Activated CD4-positive, alpha-beta T cell treated with anti-CD3 and anti-CD28 coated beads for 36 hours (primary cell): Measurements from ENCODE around the gene MRPS10. TPM values are rescaled to one million over a fixed set of nuclear protein-coding genes. Genes with fewer than 3 reads are reported as not detected.

ENCODE experiments used
- ATAC-seq: fragments of 200-7000 bp; cut with Tn5 transposase; one replicate; pipeline ENCODE4 v1.10.0; 2021; ENCODE audit warnings: mild to moderate bottlenecking, moderate library complexity
- CTCF ChIA-PET: fragments of 350-600 bp; sonication (Branson Sonifier 250); formaldehyde crosslinking; loops from one replicate; lab custom pipeline; 2021; ENCODE audit warnings: antibody characterized with exemption; lab: Charles Lee
- POLR2A ChIA-PET: fragments of 350-600 bp; sonication (Branson Sonifier 250); formaldehyde crosslinking; loops from one replicate; lab custom pipeline; 2021; ENCODE audit warnings: antibody characterized with exemption, inconsistent platforms; lab: Charles Lee
- DNase-seq: peaks from one replicate; pipeline ENCODE4 v3.0.0-alpha.2; 2020
- H3K27ac Mint-ChIP-seq: one replicate; pipeline ENCODE4 v1.8.0; 2021; ENCODE audit warnings: mixed read lengths
- H3K27me3 Mint-ChIP-seq: one replicate; pipeline ENCODE4 v1.8.0; 2021; ENCODE audit warnings: mixed read lengths
- H3K36me3 Mint-ChIP-seq: one replicate; pipeline ENCODE4 v1.8.0; 2021; ENCODE audit warnings: low read depth, mixed read lengths
- H3K4me1 Mint-ChIP-seq: one replicate; pipeline ENCODE4 v1.8.0; 2021; ENCODE audit warnings: mixed read lengths
- H3K4me3 Mint-ChIP-seq: one replicate; pipeline ENCODE4 v1.8.0; 2021; ENCODE audit warnings: mild to moderate bottlenecking, moderate library complexity, mixed read lengths
- H3K9me3 Mint-ChIP-seq: one replicate; pipeline ENCODE4 v1.8.0; 2021; ENCODE audit warnings: low read depth, mixed read lengths
- intact Hi-C, 2 experiments: fragments of 100-400 bp; cut with DNase I in 1 of 2; cut with micrococcal nuclease in 1 of 2; formaldehyde crosslinking; loops; one replicate each; pipeline versions ENCODE4 v1.14.2 to v1.15.1; 2022 to 2024; cut with DNase I, micrococcal nuclease
- total RNA-seq, 2 experiments: library from RNA; stranded (reverse); gene quantifications; one replicate each; pipeline ENCODE4 v1.2.3, GENCODE V29; 2021

Gene MRPS10
- total RNA-seq, 2 experiments from 2014 or later = 35.2 to 36.2 TPM

GRCh38 chr6:42159431-42160024 is 58.1 kb downstream of the MRPS10 start:
- intact Hi-C loops = loop anchor here in 1 of 2 experiments (5.0 kb wide), 1 partner anchor 47 kb away; no protein-coding TSS in a partner anchor
- Mint-ChIP-seq H3K4me3 (no peak overlapping the region), H3K4me1 (no peaks in the 10 kb centered on the region), H3K27me3 (peaks cover 5% of the 10 kb centered on the region), H3K27ac (no peak overlapping the region), H3K36me3 (no peaks in the 10 kb centered on the region), H3K9me3 (no peaks in the 10 kb centered on the region)
- ATAC-seq (no peak), DNase-seq (no peak)
- CTCF ChIA-PET = no interaction called here
- POLR2A ChIA-PET = no interaction called here

- ChIA-PET CTCF (no interaction called here), POLR2A (no interaction called here)
- Mint-ChIP-seq H3K4me1 (no peaks in the 10 kb centered on the region), H3K36me3 (no peaks in the 10 kb centered on the region), H3K4me3 (no peak overlapping the region), H3K27me3 (peaks cover 5% of the 10 kb centered on the region), H3K27ac (no peak overlapping the region), H3K9me3 (no peaks in the 10 kb centered on the region)
- intact Hi-C loops = loop anchor here in 1 of 2 experiments (5.0 kb wide), 1 partner anchor 46 kb away; no protein-coding TSS in a partner anchor
- DNase-seq = no peak
- no peak for ATAC-seq
These were observed 59.0 kb downstream of the MRPS10 start for GRCh38 chr6:42158631-42159030.

GRCh38 chr6:42158011-42158410 is 59.6 kb downstream of the MRPS10 start:
- Mint-ChIP-seq H3K36me3 (no peaks in the 10 kb centered on the region), H3K4me1 (no peaks in the 10 kb centered on the region), H3K27me3 (peaks cover 5% of the 10 kb centered on the region), H3K4me3 (no peak overlapping the region), H3K27ac (no peak overlapping the region), H3K9me3 (no peaks in the 10 kb centered on the region)
- ChIA-PET CTCF (no interaction called here), POLR2A (no interaction called here)
- no peak for DNase-seq
- ATAC-seq = no peak
- intact Hi-C loops = loop anchor here in 1 of 2 experiments (5.0 kb wide), 1 partner anchor 46 kb away; no protein-coding TSS in a partner anchor

Other genes with a start within 250 kb of the MRPS10 start
- 10 to 100 TPM; 52.3 to 53.1 TPM for gene TAF8, start 167.3 kb downstream of the MRPS10 start, total RNA-seq
- under 1 TPM; 0.14 TPM for gene C6orf132, start 75.2 kb downstream of the MRPS10 start, total RNA-seq
- not detected for gene GUCA1A, start 44.5 kb downstream of the MRPS10 start, total RNA-seq
- 1 to 10 TPM; 1.0 to 1.5 TPM for gene GUCA1B, start 22.9 kb downstream of the MRPS10 start, total RNA-seq
- 10 to 100 TPM; 12.2 to 14.5 TPM for gene TRERF1, start 234.1 kb upstream of the MRPS10 start, total RNA-seq